GM12878 (cell line): ENCODE measurements around the gene RARG. TPM values are rescaled to one million over a fixed set of nuclear protein-coding genes. Genes with fewer than 3 reads are reported as not detected.

Experiments
- BACH1 ChIP-seq: fragments of 450-650 bp; IDR thresholded peaks from 2 replicates; pipeline ENCODE4 v1.6.1; 2017; ENCODE audit warnings: mild to moderate bottlenecking, borderline replicate concordance
- EGR1 ChIP-seq, 2 experiments: IDR thresholded peaks; 1 replicate in 1 of 2; 2 replicates in 1 of 2; pipeline ENCODE4 v1.6.1; 2011 to 2012; ENCODE audit warnings: low read depth in 2 of 2, low read length in 2 of 2, borderline replicate concordance in 1 of 2, mild to moderate bottlenecking in 1 of 2, moderate library complexity in 1 of 2
- HDAC2 ChIP-seq: fragments of 200-600 bp; sonication (generic); IDR thresholded peaks from 2 replicates; pipeline ENCODE4 v1.6.1; 2017
- JUND ChIP-seq: IDR thresholded peaks from 2 replicates; pipeline ENCODE4 v1.6.1; 2012; ENCODE audit warnings: low read depth, mild to moderate bottlenecking, low read length, improper control_type of control experiment, moderate library complexity
- MYC ChIP-seq: IDR thresholded peaks from 2 replicates; pipeline ENCODE4 v1.6.1; 2011; ENCODE audit warnings: mild to moderate bottlenecking, low read length, moderate library complexity, inconsistent platforms; ENCODE audit not compliant: insufficient read depth, insufficient replicate concordance, insufficient read length, severe bottlenecking
- YY1 ChIP-seq: IDR thresholded peaks from 2 replicates; pipeline ENCODE4 v1.6.1; 2011; ENCODE audit warnings: low read depth, mild to moderate bottlenecking, low read length
- ZNF592 ChIP-seq: fragments of 450-650 bp; IDR thresholded peaks from 2 replicates; pipeline ENCODE4 v1.6.1; 2017; ENCODE audit warnings: mild to moderate bottlenecking, moderate library complexity
- polyA plus RNA-seq, 11 experiments: library from polyadenylated mRNA; depleted of rRNA in 4 of 11; unstranded in 6 of 11; stranded (reverse) in 5 of 11; fragments of >200 nt; fragmentation: Nextera tagmentation in 4 of 11; fragmentation: Illumina TruSeq in 1 of 11; extraction: Ambion mirVana in 4 of 11; extraction: Trizol in 1 of 11; gene quantifications; 1 replicate in 1 of 11; 2 replicates in 10 of 11; pipeline versions ENCODE4 v1.2.1 to v1.2.3, GENCODE V29; 2011 to 2016; ENCODE audit warnings: inconsistent platforms in 2 of 11, missing spikeins in 2 of 11, low read depth in 1 of 11
- total RNA-seq, 4 experiments: library from RNA; depleted of rRNA in 3 of 4; stranded (reverse); fragments of >200 nt in 3 of 4; fragmentation: Illumina TruSeq in 1 of 4; extraction: Trizol in 1 of 4; gene quantifications; 2 replicates each; pipeline versions ENCODE4 v1.2.1 to v1.2.3, GENCODE V29; 2013 to 2021

The RARG gene
- total and polyA plus RNA-seq, 10 of the 15 experiments (the other 5 are each of a cell fraction or from before 2014, with no cell fraction given) = 0.27 to 8.1 (median 4.1) TPM

- TF ChIP-seq BACH1 = peak; percentile 15; the same call in 1 of the 2 replicates
- TF ChIP-seq ZNF592 = no peak
- TF ChIP-seq HDAC2 = peak; percentile 81; the same call in 1 of the 2 replicates
- TF ChIP-seq EGR1 (IDR thresholded peaks at IDR 0.05; ENCODE audit: borderline replicate concordance in 1 of 2, low read depth in 2 of 2, low read length in 2 of 2) = peak in 1 of 2 experiments; percentile 45; a peak in 1 of 3 replicates
- peak; percentile 38 for TF ChIP-seq MYC
- no peak; the same call in 1 of the 2 replicates for TF ChIP-seq YY1
- no peak for TF ChIP-seq JUND
Observed at GRCh38 chr12:53219956-53220693, 11.9 kb downstream of the RARG start (continued).
